IMR-90 (cell line): ENCODE data around the gene ZNRF3. TPM values are rescaled to one million over a fixed set of nuclear protein-coding genes. Genes with fewer than 3 reads are reported as not detected.

ENCODE experiments used
- ATAC-seq: fragments of 200-7000 bp; cut with Tn5 transposase; 2 replicates; pipeline ENCODE4 v1.9.1; 2020; ENCODE audit warnings: low read depth, mild to moderate bottlenecking, moderate library complexity
- BruUV-seq: library from RNA; stranded (reverse); fragments of 400-500 nt; replicated peaks from 2 replicates; lab custom pipeline; 2021; lab: Mats Ljungman, UMichigan
- CTCF ChIA-PET: fragments of 300-600 bp; formaldehyde crosslinking; extraction: SDS; loops from one replicate; lab custom pipeline; 2021; ENCODE audit warnings: antibody characterized with exemption; lab: Yijun Ruan, JAX
- POLR2A ChIA-PET: fragments of 300-600 bp; sonication (Branson Sonifier 250); formaldehyde crosslinking; loops from one replicate; lab custom pipeline; 2022; ENCODE audit warnings: antibody characterized with exemption; ENCODE audit not compliant: unreplicated experiment; lab: Charles Lee
- DNase-seq: peaks from one replicate; pipeline ENCODE4 v3.0.0; 2013
- H2AFZ ChIP-seq: replicated peaks from 2 replicates; pipeline ENCODE3; 2013; ENCODE audit warnings: low read length, mild to moderate bottlenecking; ENCODE audit not compliant: poor library complexity
- H2AK5ac ChIP-seq: 2 replicates; pipeline ENCODE4 v1.6.1; 2013; ENCODE audit warnings: low read depth, low read length, inconsistent platforms
- H2AK9ac ChIP-seq: replicated peaks from 2 replicates; pipeline ENCODE3; 2013; ENCODE audit warnings: mild to moderate bottlenecking, low read depth, low read length, moderate library complexity; ENCODE audit not compliant: poor library complexity
- H2BK120ac ChIP-seq: 2 replicates; pipeline ENCODE4 v1.6.1; 2013; ENCODE audit warnings: low read depth, low read length, inconsistent platforms
- H2BK15ac ChIP-seq: 3 replicates; pipeline ENCODE4 v1.6.1; 2013; ENCODE audit warnings: low read depth, low read length, inconsistent platforms
- H2BK20ac ChIP-seq: 2 replicates; pipeline ENCODE4 v1.6.1; 2013; ENCODE audit warnings: low read depth, mild to moderate bottlenecking, inconsistent platforms, low read length, moderate library complexity
- H2BK5ac ChIP-seq: 2 replicates; pipeline ENCODE4 v1.6.1; 2013; ENCODE audit warnings: mild to moderate bottlenecking, low read depth, low read length, inconsistent platforms; ENCODE audit not compliant: poor library complexity, severe bottlenecking
- H3K14ac ChIP-seq: replicated peaks from 2 replicates; pipeline ENCODE4 v1.6.1; 2013; ENCODE audit warnings: low read depth, low read length, inconsistent platforms
- H3K18ac ChIP-seq: 2 replicates; pipeline ENCODE4 v1.6.1; 2013; ENCODE audit warnings: low read depth, low read length, control low read depth
- H3K23ac ChIP-seq: 2 replicates; pipeline ENCODE4 v1.6.1; 2013; ENCODE audit warnings: low read depth, low read length, inconsistent platforms
- H3K27ac ChIP-seq: 2 replicates; pipeline ENCODE4 v1.5.1; 2013; ENCODE audit warnings: mild to moderate bottlenecking, control low read depth, low read length; ENCODE audit not compliant: insufficient read depth
- H3K27me3 ChIP-seq: 2 replicates; pipeline ENCODE4 v1.6.1; 2013; ENCODE audit warnings: low read length; ENCODE audit not compliant: control insufficient read depth, insufficient read depth
- H3K36me3 ChIP-seq: 2 replicates; pipeline ENCODE4 v1.6.1; 2013; ENCODE audit warnings: low read length, mixed read lengths; ENCODE audit not compliant: control insufficient read depth, insufficient read depth
- H3K4ac ChIP-seq: 2 replicates; pipeline ENCODE4 v1.6.1; 2013; ENCODE audit warnings: low read depth, low read length, inconsistent platforms
- H3K4me1 ChIP-seq: 2 replicates; pipeline ENCODE4 v1.6.1; 2013; ENCODE audit warnings: low read length, mixed read lengths; ENCODE audit not compliant: control insufficient read depth, insufficient read depth
- H3K4me2 ChIP-seq: 2 replicates; pipeline ENCODE4 v1.6.1; 2013; ENCODE audit warnings: low read depth, mild to moderate bottlenecking, control low read depth, low read length, moderate library complexity
- H3K4me3 ChIP-seq: 2 replicates; pipeline ENCODE4 v1.5.1; 2013; ENCODE audit warnings: low read depth, mild to moderate bottlenecking, control low read depth, low read length, moderate library complexity; ENCODE audit not compliant: insufficient read depth
- H3K56ac ChIP-seq: 2 replicates; pipeline ENCODE4 v1.6.1; 2013; ENCODE audit warnings: low read length, inconsistent platforms; ENCODE audit not compliant: insufficient read depth; ENCODE audit errors: extremely low read depth
- H3K79me1 ChIP-seq, 2 experiments: 2 replicates each; pipeline ENCODE4 v1.6.1; 2013; ENCODE audit warnings: low read length in 2 of 2, inconsistent platforms in 1 of 2, low read depth in 1 of 2
- H3K9ac ChIP-seq: 2 replicates; pipeline ENCODE4 v1.6.1; 2013; ENCODE audit warnings: low read depth, low read length, control low read depth
- H3K9me1 ChIP-seq: 2 replicates; pipeline ENCODE4 v1.6.1; 2013; ENCODE audit warnings: low read length, inconsistent platforms; ENCODE audit not compliant: insufficient read depth
- H3K9me3 ChIP-seq: 2 replicates; pipeline ENCODE4 v1.6.1; 2013; ENCODE audit warnings: low read length; ENCODE audit not compliant: control insufficient read depth, insufficient read depth
- H4K20me1 ChIP-seq: 2 replicates; pipeline ENCODE4 v1.6.1; 2013; ENCODE audit warnings: low read length, inconsistent platforms; ENCODE audit not compliant: insufficient read depth
- H4K5ac ChIP-seq: 2 replicates; pipeline ENCODE4 v1.6.1; 2013; ENCODE audit warnings: mild to moderate bottlenecking, low read depth, low read length, control low read depth
- H4K8ac ChIP-seq, 2 experiments: 2 replicates each; pipeline ENCODE4 v1.6.1; 2013; ENCODE audit warnings: low read depth in 2 of 2, low read length in 2 of 2, control low read depth in 1 of 2, inconsistent platforms in 1 of 2
- H4K91ac ChIP-seq: 2 replicates; pipeline ENCODE4 v1.6.1; 2013; ENCODE audit warnings: low read depth, low read length, inconsistent platforms; ENCODE audit not compliant: insufficient read depth
- BHLHE40 ChIP-seq: fragments of 150-350 bp; IDR thresholded peaks from 2 replicates; pipeline ENCODE4 v1.6.1; 2016; ENCODE audit warnings: mild to moderate bottlenecking, low read depth, low read length
- CEBPB ChIP-seq: IDR thresholded peaks from 2 replicates; pipeline ENCODE4 v1.6.1; 2012; ENCODE audit warnings: low read depth, low read length, improper control_type of control experiment
- CHD1 ChIP-seq: IDR thresholded peaks from 2 replicates; pipeline ENCODE4 v1.6.1; 2012; ENCODE audit warnings: low read depth, low read length, improper control_type of control experiment
- FOS ChIP-seq: fragments of 150-350 bp; IDR thresholded peaks from 2 replicates; pipeline ENCODE4 v1.6.1; 2016; ENCODE audit warnings: low read depth, low read length
- MAFK ChIP-seq: IDR thresholded peaks from 2 replicates; pipeline ENCODE4 v1.6.1; 2012; ENCODE audit warnings: low read depth, low read length, improper control_type of control experiment
- MAZ ChIP-seq: IDR thresholded peaks from 2 replicates; pipeline ENCODE4 v1.6.1; 2012; ENCODE audit warnings: low read depth, mild to moderate bottlenecking, low read length, improper control_type of control experiment, moderate library complexity, borderline replicate concordance
- MXI1 ChIP-seq: IDR thresholded peaks from 2 replicates; pipeline ENCODE4 v1.6.1; 2012; ENCODE audit warnings: low read depth, mild to moderate bottlenecking, low read length, moderate library complexity, borderline replicate concordance
- NFE2L2 ChIP-seq: fragments of 150-350 bp; IDR thresholded peaks from 2 replicates; pipeline ENCODE4 v1.6.1; 2016; ENCODE audit warnings: low read depth, mild to moderate bottlenecking, low read length
- POLR2A ChIP-seq: IDR thresholded peaks from 2 replicates; pipeline ENCODE4 v1.6.1; 2012; ENCODE audit warnings: mild to moderate bottlenecking, low read depth, low read length
- RAD21 ChIP-seq: IDR thresholded peaks from 2 replicates; pipeline ENCODE4 v1.6.1; 2012; ENCODE audit warnings: low read length, improper control_type of control experiment
- RCOR1 ChIP-seq: IDR thresholded peaks from 2 replicates; pipeline ENCODE4 v1.6.1; 2012; ENCODE audit warnings: mild to moderate bottlenecking, low read length, improper control_type of control experiment; ENCODE audit not compliant: insufficient replicate concordance
- RFX5 ChIP-seq: IDR thresholded peaks from 2 replicates; pipeline ENCODE4 v1.8.0; 2012; ENCODE audit warnings: low read depth, mild to moderate bottlenecking, low read length, moderate library complexity
- SMC3 ChIP-seq: fragments of 150-350 bp; IDR thresholded peaks from 2 replicates; pipeline ENCODE4 v1.6.1; 2016; ENCODE audit warnings: low read depth, mild to moderate bottlenecking, antibody characterized with exemption, low read length, moderate library complexity
- WGBS, 2 experiments: methylation state at CpG; one replicate each; pipeline versions ENCODE4 v1.1.5 to v1.1.7; 2013; ENCODE audit warnings: missing lambda C conversion rate in 2 of 2; ENCODE audit not compliant: insufficient read length in 1 of 2; ENCODE audit errors: extremely low coverage in 2 of 2; 5-methylcytosine and 5-hydroxymethylcytosine counted together
- dilution Hi-C: fragments of 300-500 bp; cut with HindIII; formaldehyde crosslinking; loops from one replicate; pipeline ENCODE4 v1.14.3; 2018; ENCODE audit warnings: low sequenced_read_pairs; ENCODE audit not compliant: unreplicated experiment
- in situ Hi-C: fragments of 300-500 bp; cut with MboI; formaldehyde crosslinking; loops from 3 replicates; pipeline ENCODE4 v1.14.3; 2019; ENCODE audit warnings: low sequenced_read_pairs, inconsistent platforms, mixed read lengths
- intact Hi-C: fragments of 100-400 bp; cut with micrococcal nuclease; formaldehyde crosslinking; loops from 2 replicates; pipeline ENCODE4 v1.10.0; 2022
- polyA plus RNA-seq, 3 experiments: library from polyadenylated mRNA; depleted of rRNA; stranded (reverse); fragments of >200 nt; gene quantifications; 2 replicates each; pipeline ENCODE4 v1.2.3, GENCODE V29; 2012; ENCODE audit warnings: low replicate concordance in 1 of 3
- total RNA-seq: library from RNA; depleted of rRNA; stranded (reverse); fragments of >200 nt; gene quantifications from 2 replicates; pipeline ENCODE4 v1.2.3, GENCODE V29; 2012
- TF ChIP-seq, protein P1 (sequence below): fragments of 150-350 bp; IDR thresholded peaks from 2 replicates; pipeline ENCODE4 v1.6.1; 2016; ENCODE audit warnings: low read depth, mild to moderate bottlenecking, low read length, moderate library complexity, borderline replicate concordance
- TF ChIP-seq, protein P2 (sequence below): fragments of 150-350 bp; IDR thresholded peaks from 2 replicates; pipeline ENCODE4 v1.6.1; 2017; ENCODE audit warnings: mild to moderate bottlenecking, antibody characterized with exemption, low read length, low read depth
- TF ChIP-seq, protein P3 (sequence below): conservative IDR thresholded peaks from 2 replicates; pipeline ENCODE4 v1.5.1; 2012; ENCODE audit warnings: mild to moderate bottlenecking, low read depth, low read length, improper control_type of control experiment

The ZNRF3 gene
- total and polyA plus RNA-seq, 2 of the 4 experiments (the other 2 are of a cell fraction): 1.4 to 2.4 TPM

DNA sequence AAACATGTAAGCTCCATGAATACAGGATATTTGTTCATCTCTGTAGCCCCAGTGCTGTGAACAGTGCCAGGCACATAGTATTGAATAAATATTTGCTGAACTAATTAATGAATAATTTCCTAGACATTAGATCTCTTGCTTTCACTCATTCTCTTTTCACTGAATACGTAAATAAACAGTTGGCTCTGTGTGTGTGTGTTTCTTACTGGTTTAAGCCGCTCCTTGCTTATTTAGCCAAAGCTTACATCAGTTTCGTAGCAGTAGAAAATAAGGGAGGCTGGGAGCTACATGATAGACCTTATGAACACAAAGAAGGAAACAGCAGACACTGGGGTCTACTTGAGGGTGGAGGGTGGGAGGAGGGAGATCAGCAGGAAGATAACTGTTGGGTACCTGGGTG is 206.7 kb downstream of the ZNRF3 start:
- Histone ChIP-seq H3K9me1 (peaks cover 6% of the 10 kb centered on the region; the same call in 1 of the 2 replicates), H3K9ac (no peak overlapping the region), H2BK120ac (no peak overlapping the region), H2BK20ac (no peak overlapping the region), H3K27ac (no peak overlapping the region), H3K18ac (no peak overlapping the region), H3K4me1 (peaks cover 14% of the 10 kb centered on the region), H3K4ac (no peak overlapping the region), H4K91ac (no peak overlapping the region), H3K56ac (no peak overlapping the region), H3K23ac (no peak overlapping the region), H4K8ac (no peak overlapping the region), H3K4me2 (no peak overlapping the region; the same call in 1 of the 2 replicates), H3K14ac (no peak overlapping the region), H4K5ac (no peak overlapping the region), H3K36me3 (peaks cover 2% of the 10 kb centered on the region; the same call in 1 of the 2 replicates), H3K79me1 (no peaks in the 10 kb centered on the region; a peak in 1 of 4 replicates), H4K20me1 (no peaks in the 10 kb centered on the region), H3K4me3 (no peak overlapping the region), H2AFZ (no peak overlapping the region), H2BK5ac (no peak overlapping the region), H2AK9ac (no peak overlapping the region), H2AK5ac (no peak overlapping the region), H3K9me3 (no peaks in the 10 kb centered on the region), H3K27me3 (no peaks in the 10 kb centered on the region), H2BK15ac (no peak overlapping the region)
- ATAC-seq (no peak), DNase-seq (no peak)
- no peak for TF ChIP-seq CEBPB
- TF ChIP-seq MAFK: no peak
- no peak for TF ChIP-seq SMC3
- TF ChIP-seq POLR2A: no peak
- TF ChIP-seq, protein P1, sequence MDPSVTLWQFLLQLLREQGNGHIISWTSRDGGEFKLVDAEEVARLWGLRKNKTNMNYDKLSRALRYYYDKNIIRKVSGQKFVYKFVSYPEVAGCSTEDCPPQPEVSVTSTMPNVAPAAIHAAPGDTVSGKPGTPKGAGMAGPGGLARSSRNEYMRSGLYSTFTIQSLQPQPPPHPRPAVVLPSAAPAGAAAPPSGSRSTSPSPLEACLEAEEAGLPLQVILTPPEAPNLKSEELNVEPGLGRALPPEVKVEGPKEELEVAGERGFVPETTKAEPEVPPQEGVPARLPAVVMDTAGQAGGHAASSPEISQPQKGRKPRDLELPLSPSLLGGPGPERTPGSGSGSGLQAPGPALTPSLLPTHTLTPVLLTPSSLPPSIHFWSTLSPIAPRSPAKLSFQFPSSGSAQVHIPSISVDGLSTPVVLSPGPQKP: no peak
- TF ChIP-seq, protein P2, sequence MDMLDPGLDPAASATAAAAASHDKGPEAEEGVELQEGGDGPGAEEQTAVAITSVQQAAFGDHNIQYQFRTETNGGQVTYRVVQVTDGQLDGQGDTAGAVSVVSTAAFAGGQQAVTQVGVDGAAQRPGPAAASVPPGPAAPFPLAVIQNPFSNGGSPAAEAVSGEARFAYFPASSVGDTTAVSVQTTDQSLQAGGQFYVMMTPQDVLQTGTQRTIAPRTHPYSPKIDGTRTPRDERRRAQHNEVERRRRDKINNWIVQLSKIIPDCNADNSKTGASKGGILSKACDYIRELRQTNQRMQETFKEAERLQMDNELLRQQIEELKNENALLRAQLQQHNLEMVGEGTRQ: no peak
- TF ChIP-seq MAZ: no peak
- TF ChIP-seq CHD1: no peak
- no peak for TF ChIP-seq BHLHE40
- TF ChIP-seq MXI1: no peak
- TF ChIP-seq NFE2L2: no peak
- TF ChIP-seq RFX5: no peak
- TF ChIP-seq RCOR1: no peak
- TF ChIP-seq, protein P3, sequence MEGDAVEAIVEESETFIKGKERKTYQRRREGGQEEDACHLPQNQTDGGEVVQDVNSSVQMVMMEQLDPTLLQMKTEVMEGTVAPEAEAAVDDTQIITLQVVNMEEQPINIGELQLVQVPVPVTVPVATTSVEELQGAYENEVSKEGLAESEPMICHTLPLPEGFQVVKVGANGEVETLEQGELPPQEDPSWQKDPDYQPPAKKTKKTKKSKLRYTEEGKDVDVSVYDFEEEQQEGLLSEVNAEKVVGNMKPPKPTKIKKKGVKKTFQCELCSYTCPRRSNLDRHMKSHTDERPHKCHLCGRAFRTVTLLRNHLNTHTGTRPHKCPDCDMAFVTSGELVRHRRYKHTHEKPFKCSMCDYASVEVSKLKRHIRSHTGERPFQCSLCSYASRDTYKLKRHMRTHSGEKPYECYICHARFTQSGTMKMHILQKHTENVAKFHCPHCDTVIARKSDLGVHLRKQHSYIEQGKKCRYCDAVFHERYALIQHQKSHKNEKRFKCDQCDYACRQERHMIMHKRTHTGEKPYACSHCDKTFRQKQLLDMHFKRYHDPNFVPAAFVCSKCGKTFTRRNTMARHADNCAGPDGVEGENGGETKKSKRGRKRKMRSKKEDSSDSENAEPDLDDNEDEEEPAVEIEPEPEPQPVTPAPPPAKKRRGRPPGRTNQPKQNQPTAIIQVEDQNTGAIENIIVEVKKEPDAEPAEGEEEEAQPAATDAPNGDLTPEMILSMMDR: no peak
- no peak for TF ChIP-seq RAD21
- TF ChIP-seq FOS: no peak
- dilution Hi-C loops (no loop called here), in situ Hi-C loops (no loop called here), intact Hi-C loops (no loop called here)
- ChIA-PET CTCF (interaction anchor here (0.6 kb wide), 1 partner anchor 12 kb away, joined by 6 read pairs; no protein-coding TSS in a partner anchor), POLR2A (no interaction called here)
- 60% methylated on average over 1 of the region's 3 CpGs; no CpG with 5 or more reads in 1 of the 2 experiments for WGBS, 2 experiments
- BruUV-seq: no TSS peak
